Left lung (tissue), 10 donors: ENCODE data around the gene ATG9A. TPM values are rescaled to one million over a fixed set of nuclear protein-coding genes. Genes with fewer than 3 reads are reported as not detected.
A peak's percentile ranks its signal among the peaks of the same experiment; 100 is the strongest.

Experiments used
- ATAC-seq: fragments of 200-7000 bp; cut with Tn5 transposase; one replicate; pipeline ENCODE4 v1.9.1; 2020; ENCODE audit warnings: moderate library complexity
- DNase-seq, 4 donors: peaks; one replicate each; pipeline ENCODE4 v3.0.0-alpha.2; 2013 to 2020
- H3K27ac ChIP-seq, 2 donors: fragments of 200-600 bp; sonication (generic) in 1 of 2; one replicate each; pipeline versions ENCODE4 v1.5.0 to v1.8.0; 2020 to 2021
- H3K27me3 ChIP-seq, 2 donors: fragments of 200-600 bp; sonication (generic) in 1 of 2; one replicate each; pipeline versions ENCODE4 v1.5.0 to v1.8.0; 2020 to 2021
- H3K36me3 ChIP-seq, 2 donors: fragments of 200-600 bp; sonication (generic) in 1 of 2; one replicate each; pipeline versions ENCODE4 v1.5.0 to v1.8.0; 2020 to 2021
- H3K4me1 ChIP-seq, 2 donors: fragments of 200-600 bp; one replicate each; pipeline ENCODE4 v1.8.0; 2021
- H3K4me3 ChIP-seq, 2 donors: fragments of 200-600 bp; sonication (generic) in 1 of 2; one replicate each; pipeline versions ENCODE4 v1.5.0 to v1.8.0; 2020 to 2021; ENCODE audit warnings: mild to moderate bottlenecking in 1 of 2
- H3K9me3 ChIP-seq, 2 donors: fragments of 200-600 bp; sonication (generic) in 1 of 2; one replicate each; pipeline versions ENCODE4 v1.5.0 to v1.8.0; 2020 to 2021
- intact Hi-C, 2 donors: fragments of 100-400 bp; cut with DNase I; formaldehyde crosslinking; loops; one replicate each; pipeline versions ENCODE4 v1.11.2 to v1.14.2; 2022
- polyA plus RNA-seq, 6 donors: library from polyadenylated mRNA; unstranded; fragments of 120-200 nt; gene quantifications; one replicate each; pipeline ENCODE4 v1.2.1, GENCODE V29; 2013; ENCODE audit not compliant: insufficient read length in 6 of 6
- total RNA-seq, 2 donors: library from RNA; stranded (reverse); fragmentation: NEBNext Ultra II Directional; extraction: Animal tissue kit (Norgen Biotek cat#: 25700); gene quantifications; one replicate each; pipeline ENCODE4 v1.2.1, GENCODE V29; 2021
- TF ChIP-seq, protein P1 (sequence below), 2 donors: fragments of 200-600 bp; sonication (generic) in 1 of 2; IDR thresholded peaks; one replicate each; pipeline versions ENCODE4 v1.5.0 to v1.8.0; 2021; ENCODE audit warnings: antibody characterized with exemption in 2 of 2
- donor health status: DM: no; HTN: yes; CAD: no.
- donor health status: DM: no; HTN: no; CAD: no.

ATG9A gene
- total and polyA plus RNA-seq, 8 donors, result 43.1 to 58.9 (median 48.7) TPM

DNA sequence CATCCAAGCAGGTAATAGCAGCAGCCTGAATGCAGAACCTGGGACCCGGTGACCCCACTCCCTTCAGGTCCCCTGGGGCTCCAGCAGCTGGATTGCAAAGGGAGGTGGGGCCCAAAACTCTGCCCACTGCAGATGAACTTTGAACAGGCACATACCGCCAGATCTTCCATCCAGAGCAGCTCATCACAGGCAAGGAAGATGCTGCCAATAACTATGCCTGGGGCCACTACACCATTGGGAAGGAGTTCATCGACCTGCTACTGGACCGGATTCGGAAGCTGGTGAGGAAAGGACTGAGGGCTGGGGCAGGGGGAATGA is 40.6 kb upstream of the ATG9A start:
- Histone ChIP-seq H3K4me3 (no peak overlapping the region), H3K9me3 (no peaks in the 10 kb centered on the region), H3K4me1 (no peaks in the 10 kb centered on the region), H3K36me3 (no peaks in the 10 kb centered on the region), H3K27me3 (no peaks in the 10 kb centered on the region), H3K27ac (no peak overlapping the region)
- intact Hi-C loops, result no loop called here
- no peak for DNase-seq
- ATAC-seq, result no peak
- TF ChIP-seq, protein P1, sequence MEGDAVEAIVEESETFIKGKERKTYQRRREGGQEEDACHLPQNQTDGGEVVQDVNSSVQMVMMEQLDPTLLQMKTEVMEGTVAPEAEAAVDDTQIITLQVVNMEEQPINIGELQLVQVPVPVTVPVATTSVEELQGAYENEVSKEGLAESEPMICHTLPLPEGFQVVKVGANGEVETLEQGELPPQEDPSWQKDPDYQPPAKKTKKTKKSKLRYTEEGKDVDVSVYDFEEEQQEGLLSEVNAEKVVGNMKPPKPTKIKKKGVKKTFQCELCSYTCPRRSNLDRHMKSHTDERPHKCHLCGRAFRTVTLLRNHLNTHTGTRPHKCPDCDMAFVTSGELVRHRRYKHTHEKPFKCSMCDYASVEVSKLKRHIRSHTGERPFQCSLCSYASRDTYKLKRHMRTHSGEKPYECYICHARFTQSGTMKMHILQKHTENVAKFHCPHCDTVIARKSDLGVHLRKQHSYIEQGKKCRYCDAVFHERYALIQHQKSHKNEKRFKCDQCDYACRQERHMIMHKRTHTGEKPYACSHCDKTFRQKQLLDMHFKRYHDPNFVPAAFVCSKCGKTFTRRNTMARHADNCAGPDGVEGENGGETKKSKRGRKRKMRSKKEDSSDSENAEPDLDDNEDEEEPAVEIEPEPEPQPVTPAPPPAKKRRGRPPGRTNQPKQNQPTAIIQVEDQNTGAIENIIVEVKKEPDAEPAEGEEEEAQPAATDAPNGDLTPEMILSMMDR (IDR thresholded peaks at IDR 0.05), result no peak

DNA sequence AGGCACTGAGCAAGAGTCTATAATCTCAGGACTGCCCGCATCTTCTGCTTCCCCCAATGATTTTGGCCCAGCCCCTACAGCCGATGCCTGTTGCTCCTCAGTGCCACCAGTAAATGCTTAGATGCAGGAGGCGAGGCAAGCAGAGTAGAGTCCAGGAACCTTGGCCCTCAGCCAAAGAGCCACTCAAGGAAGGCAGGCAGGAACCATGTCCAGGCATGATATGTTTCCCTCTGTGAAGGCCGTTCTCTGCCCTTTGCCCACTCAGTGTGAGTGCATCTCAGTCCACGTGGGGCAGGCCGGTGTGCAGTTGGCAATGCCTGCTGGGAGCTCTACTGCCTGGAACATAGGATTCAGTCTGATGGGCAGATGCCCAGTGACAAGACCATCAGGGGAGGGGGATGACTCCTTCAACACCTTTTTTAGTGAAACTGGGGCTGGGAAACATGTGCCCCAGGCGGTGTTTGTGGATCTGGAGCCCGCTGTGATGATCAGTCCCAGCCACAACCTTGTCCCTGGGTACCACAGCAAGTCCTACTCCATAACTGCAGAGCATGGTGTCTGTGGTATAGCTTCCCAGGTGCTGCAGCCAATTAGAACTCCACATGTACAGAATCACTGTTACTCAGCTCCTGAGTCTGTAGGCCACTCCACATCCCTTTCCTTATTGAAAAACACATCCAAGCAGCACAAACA is 40.1 kb upstream of the ATG9A start:
- no peaks in the 10 kb centered on the region for H3K36me3 ChIP-seq
- peak; percentile 50 for ATAC-seq
- H3K9me3 ChIP-seq, result no peaks in the 10 kb centered on the region
- TF ChIP-seq, protein P1 (IDR thresholded peaks at IDR 0.05), result no peak
- no peak overlapping the region for H3K27ac ChIP-seq
- intact Hi-C loops, result no loop called here
- H3K4me1 ChIP-seq, result no peaks in the 10 kb centered on the region
- no peak for DNase-seq
- H3K4me3 ChIP-seq, result no peak overlapping the region
- no peaks in the 10 kb centered on the region for H3K27me3 ChIP-seq

DNA sequence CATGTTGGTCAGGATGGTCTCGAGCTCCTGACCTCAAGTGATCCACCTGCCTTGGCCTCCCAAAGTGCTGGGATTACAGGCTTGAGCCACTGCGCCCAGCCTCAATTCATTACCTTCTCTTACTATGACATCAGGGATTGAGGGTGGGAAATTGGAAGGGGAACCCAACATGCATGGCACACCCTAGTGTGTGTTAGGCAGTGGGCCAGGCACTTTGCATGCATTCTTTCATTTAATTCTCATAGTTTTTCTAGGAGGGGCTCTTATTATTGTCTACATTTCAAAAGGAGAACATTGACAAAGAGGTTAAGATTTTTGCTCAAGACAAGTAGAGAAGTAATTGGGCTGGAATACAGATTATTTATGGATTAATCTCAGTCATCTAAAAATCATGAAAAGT is 38.9 kb upstream of the ATG9A start:
- no peak for ATAC-seq
- no peaks in the 10 kb centered on the region for H3K36me3 ChIP-seq
- no peak overlapping the region for H3K4me3 ChIP-seq
- H3K9me3 ChIP-seq, result no peaks in the 10 kb centered on the region
- H3K27me3 ChIP-seq, result no peaks in the 10 kb centered on the region
- H3K27ac ChIP-seq, result no peak overlapping the region
- no peaks in the 10 kb centered on the region for H3K4me1 ChIP-seq
- TF ChIP-seq, protein P1 (IDR thresholded peaks at IDR 0.05), result no peak
- no peak for DNase-seq
- intact Hi-C loops, result no loop called here

DNA sequence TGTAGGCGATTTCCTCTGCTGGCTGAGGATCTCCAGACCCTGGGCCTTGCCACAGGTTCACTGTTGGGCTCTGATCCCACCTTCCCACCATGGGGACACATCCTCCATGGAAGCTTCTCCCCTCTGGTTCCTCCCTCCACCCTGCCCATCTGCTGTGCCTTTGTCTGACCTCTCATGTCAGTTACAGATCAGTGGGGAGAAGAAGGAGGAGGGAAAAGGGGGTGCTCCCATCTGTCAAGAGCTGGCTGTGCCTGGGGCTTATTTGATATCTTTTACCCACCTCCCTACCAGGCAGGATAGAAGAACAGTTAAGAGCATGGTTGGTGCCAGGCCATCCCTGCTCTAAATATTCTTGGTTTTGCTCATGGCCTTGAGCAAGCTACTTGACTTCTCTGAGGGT is 37.5 kb upstream of the ATG9A start:
- no peaks in the 10 kb centered on the region for H3K36me3 ChIP-seq
- H3K4me3 ChIP-seq, result no peak overlapping the region
- H3K27me3 ChIP-seq, result no peaks in the 10 kb centered on the region
- H3K9me3 ChIP-seq, result no peaks in the 10 kb centered on the region
- DNase-seq (no peak), ATAC-seq (no peak)
- TF ChIP-seq, protein P1 (IDR thresholded peaks at IDR 0.05), result no peak
- H3K27ac ChIP-seq, result no peak overlapping the region
- intact Hi-C loops, result no loop called here
- H3K4me1 ChIP-seq, result no peaks in the 10 kb centered on the region

DNA sequence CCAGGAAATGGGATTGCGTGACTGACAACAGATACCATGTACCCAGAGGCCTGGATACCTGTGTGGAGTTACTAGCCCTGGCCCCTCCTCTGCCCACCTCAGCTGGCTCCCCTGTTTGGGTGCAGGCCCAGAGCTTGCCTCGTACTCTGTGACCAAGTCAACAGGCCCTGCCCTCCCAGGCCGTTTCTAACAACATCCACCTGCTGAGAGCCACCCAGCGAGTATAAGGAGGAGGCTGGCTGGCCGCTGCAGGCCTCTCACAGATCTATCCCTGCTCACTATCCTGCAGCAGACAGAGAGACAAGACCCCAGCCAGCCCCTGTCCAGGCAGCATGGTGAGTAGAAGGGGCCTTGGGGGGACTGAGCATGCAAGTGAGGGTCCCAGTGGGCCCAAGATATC is 36.8 kb upstream of the ATG9A start:
- TF ChIP-seq, protein P1 (IDR thresholded peaks at IDR 0.05), result no peak
- Histone ChIP-seq H3K27me3 (peaks cover 0 to 5% of the 10 kb centered on the region in 2 donors), H3K9me3 (no peaks in the 10 kb centered on the region), H3K4me3 (no peak overlapping the region), H3K36me3 (no peaks in the 10 kb centered on the region), H3K4me1 (no peaks in the 10 kb centered on the region), H3K27ac (no peak overlapping the region)
- ATAC-seq (no peak), DNase-seq (no peak)
- intact Hi-C loops, result no loop called here
